RWPE1 (cell line): ENCODE results near the gene STX2.

Source experiments
- CTCF ChIA-PET: fragments of 350-600 bp; sonication (Branson Sonifier 250); formaldehyde crosslinking; extraction: SDS; loops from one replicate; lab custom pipeline; 2021; lab: Yijun Ruan, JAX
- POLR2A ChIA-PET: fragments of 400-600 bp; formaldehyde crosslinking; extraction: SDS; loops from one replicate; lab custom pipeline; 2020; ENCODE audit warnings: antibody characterized with exemption; ENCODE audit not compliant: low non-redundant PET; lab: Yijun Ruan, JAX
- DNase-seq: peaks from one replicate; pipeline ENCODE4 v3.0.0; 2012; ENCODE audit warnings: low spot score
- H3K27ac ChIP-seq: fragments of 450-650 bp; 2 replicates; pipeline ENCODE4 v1.5.1; 2017
- TF ChIP-seq, protein P1 (sequence below): fragments of 450-650 bp; conservative IDR thresholded peaks from 2 replicates; pipeline ENCODE4 v1.5.1; 2017; ENCODE audit warnings: low read depth, mild to moderate bottlenecking

STX2 gene

DNA sequence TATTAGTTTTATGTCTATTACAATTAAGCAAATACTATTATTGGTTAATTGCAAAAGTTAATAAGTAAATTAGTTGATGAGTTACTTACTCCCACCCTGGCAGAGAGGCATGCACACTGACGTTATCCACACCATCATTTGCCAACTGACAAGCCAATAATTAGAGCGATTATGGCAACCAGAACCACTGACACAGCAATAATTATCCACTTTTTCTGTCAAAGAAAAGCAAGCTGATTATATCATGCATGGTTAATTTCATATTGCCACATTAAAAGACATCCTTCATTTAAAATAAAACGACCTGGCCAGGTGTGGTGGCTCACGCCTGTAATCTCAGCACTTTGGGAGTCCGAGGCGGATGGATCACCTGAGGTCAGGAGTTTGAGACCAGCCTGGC, 43.1 kb downstream of the STX2 start:
- DNase-seq: no peak
- TF ChIP-seq, protein P1, sequence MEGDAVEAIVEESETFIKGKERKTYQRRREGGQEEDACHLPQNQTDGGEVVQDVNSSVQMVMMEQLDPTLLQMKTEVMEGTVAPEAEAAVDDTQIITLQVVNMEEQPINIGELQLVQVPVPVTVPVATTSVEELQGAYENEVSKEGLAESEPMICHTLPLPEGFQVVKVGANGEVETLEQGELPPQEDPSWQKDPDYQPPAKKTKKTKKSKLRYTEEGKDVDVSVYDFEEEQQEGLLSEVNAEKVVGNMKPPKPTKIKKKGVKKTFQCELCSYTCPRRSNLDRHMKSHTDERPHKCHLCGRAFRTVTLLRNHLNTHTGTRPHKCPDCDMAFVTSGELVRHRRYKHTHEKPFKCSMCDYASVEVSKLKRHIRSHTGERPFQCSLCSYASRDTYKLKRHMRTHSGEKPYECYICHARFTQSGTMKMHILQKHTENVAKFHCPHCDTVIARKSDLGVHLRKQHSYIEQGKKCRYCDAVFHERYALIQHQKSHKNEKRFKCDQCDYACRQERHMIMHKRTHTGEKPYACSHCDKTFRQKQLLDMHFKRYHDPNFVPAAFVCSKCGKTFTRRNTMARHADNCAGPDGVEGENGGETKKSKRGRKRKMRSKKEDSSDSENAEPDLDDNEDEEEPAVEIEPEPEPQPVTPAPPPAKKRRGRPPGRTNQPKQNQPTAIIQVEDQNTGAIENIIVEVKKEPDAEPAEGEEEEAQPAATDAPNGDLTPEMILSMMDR: no peak
- POLR2A ChIA-PET: no interaction called here
- CTCF ChIA-PET: no interaction called here
- H3K27ac ChIP-seq: no peak overlapping the region

DNA sequence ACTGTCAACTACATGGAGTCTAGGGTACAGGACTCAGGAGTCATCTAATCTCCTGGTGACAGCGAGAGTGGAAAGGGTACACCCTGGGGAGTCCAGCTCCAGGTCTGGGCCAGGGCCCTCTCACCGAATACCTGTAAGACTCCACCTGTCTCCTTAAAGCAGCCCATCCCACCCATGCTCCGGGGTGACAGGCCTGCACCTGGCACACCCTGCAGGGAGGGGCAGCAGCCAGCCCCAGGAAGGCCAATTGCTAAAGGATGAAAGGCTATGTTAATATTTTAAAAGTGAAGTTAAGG, 45.5 kb downstream of the STX2 start:
- DNase-seq: no peak
- TF ChIP-seq, protein P1: no peak
- ChIA-PET CTCF (no interaction called here), POLR2A (no interaction called here)
- H3K27ac ChIP-seq: no peak overlapping the region

DNA sequence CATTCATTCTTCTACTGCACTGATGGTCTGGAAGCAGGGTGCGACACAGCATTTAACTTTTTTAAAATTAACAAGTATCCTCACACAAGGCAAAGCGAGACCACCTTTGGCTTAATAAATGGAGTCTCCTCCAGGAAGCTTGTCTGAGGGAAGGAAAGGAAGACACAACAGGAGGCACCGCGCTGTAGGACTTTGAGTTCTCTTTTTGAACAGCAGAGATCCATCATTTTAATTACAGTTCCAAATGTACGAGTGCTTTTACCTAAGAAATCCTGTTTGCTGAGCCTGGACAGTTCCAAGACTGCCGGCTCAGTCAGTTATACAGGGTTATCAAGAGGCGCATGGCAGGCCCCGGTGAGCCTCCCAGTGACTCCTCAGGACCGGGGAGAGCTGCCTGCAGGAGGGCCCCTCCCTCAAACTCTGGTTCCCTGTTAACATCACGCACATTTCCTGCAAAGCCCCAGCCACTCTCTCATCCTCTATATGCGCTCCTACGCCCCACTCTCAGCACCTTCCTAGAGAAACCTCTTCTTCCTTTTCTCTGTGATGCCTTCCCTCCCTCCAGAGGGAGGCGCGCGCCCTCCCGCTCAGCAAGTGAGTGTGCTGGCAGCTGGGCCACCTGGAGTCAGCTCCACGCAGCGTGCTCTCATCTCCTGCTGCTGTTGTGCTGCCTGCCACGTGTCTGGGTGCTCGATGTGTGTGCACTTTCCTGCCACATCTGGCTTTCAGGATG, 46.1 kb downstream of the STX2 start:
- no peak for DNase-seq
- POLR2A ChIA-PET: no interaction called here
- CTCF ChIA-PET: no interaction called here
- TF ChIP-seq, protein P1: no peak
- H3K27ac ChIP-seq: no peak overlapping the region

DNA sequence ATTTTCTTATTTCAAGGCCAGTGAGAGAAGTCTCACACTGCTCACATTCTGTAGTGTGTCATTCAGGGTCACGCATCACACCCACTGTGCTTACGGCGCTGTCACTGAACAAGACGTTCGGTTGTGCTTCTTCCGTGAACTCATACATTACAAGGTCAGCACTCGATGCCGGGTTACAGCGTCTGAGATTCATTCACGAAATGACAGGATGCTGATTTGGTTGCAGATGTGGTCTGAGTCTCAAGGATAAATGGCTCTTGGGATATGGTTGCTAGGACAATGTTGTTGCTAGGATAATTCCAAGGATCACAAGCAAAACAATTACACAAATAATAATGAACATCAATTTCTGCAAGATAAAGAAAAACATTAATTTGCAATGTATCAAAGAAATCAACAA, 47.4 kb downstream of the STX2 start:
- TF ChIP-seq, protein P1: no peak
- CTCF ChIA-PET: no interaction called here
- POLR2A ChIA-PET: no interaction called here
- H3K27ac ChIP-seq: no peak overlapping the region
- no peak for DNase-seq

DNA sequence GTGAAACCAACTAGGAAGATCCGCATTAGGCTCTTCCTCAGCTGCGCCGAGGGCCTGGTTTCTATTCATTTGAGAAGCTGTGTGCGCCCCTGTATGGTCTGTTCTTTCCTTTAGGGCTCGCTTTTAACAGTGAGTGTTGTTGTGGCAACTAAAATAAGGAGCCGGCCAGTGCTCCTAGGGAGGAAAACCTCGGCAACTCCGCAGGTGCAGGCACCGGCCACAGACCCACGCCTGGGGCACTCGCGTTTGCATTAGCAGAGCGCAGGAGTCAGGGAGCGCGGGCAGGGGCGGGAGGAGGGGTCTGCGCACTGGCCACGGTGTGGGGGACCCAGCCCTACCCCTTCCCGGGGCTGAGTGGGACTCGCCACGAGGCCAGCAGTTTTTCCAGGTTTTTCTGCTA, 50.5 kb downstream of the STX2 start:
- ChIA-PET CTCF (no interaction called here), POLR2A (interaction anchor here (0.9 kb wide), 1 partner anchor 32 kb away, joined by 3 read pairs; no protein-coding TSS in a partner anchor)
- no peak for DNase-seq
- TF ChIP-seq, protein P1: no peak
- H3K27ac ChIP-seq: no peak overlapping the region

DNA sequence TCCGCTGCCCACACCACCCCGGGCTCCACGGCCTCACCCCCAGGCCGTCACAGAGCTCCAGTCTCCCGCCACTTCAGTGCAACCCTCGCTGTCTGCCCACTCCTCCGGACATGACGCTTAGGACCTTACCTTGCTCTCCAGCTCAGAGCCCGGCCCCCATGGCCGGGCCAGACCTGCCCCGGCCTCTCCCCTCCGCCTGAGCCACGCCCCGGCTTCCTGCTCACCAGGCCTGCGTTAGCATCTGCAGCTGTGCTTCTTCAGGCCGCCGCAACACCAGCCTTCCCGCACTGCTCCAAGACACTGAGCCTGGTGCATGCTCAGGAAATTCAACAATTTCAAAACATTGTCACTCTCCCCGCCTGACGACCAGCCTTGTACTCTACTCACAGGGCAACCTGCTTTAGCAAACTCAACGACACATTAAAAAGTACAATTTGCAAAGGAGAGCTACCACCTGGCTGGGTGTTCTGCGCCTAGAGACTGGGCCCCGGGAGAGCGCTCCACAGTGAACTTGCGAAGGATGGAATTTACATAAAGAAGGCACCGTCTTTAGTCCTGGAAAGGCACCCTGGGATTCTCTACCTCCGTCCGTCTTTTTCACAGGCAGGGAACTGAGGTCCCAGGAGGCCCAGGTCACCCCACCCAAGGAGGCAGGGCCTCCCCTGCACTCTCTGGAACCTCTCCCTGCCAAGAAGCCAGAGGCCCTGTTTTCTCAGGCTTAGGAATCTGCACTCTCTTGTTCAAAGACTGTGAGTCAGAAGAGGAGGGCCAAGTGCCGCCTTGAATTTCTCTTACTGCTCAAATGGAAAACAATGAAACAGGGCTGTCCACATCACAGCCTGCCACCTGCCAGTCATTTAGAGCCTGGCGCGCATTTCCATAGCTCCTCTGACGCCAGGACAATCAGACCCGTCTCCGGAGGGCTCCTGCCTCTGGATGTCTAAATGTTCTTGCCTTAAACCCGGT, 51.3 kb downstream of the STX2 start:
- CTCF ChIA-PET: no interaction called here
- peak; percentile 42 for DNase-seq
- no peak overlapping the region for H3K27ac ChIP-seq
- POLR2A ChIA-PET: interaction anchor here (0.9 kb wide), 1 partner anchor 33 kb away, joined by 3 read pairs; no protein-coding TSS in a partner anchor
- TF ChIP-seq, protein P1: no peak
